GM18507 (cell line): Measurements from ENCODE around the gene PRKCA.

ENCODE experiments used
- DNase-seq: peaks from one replicate; pipeline ENCODE4 v3.0.0; 2011; ENCODE audit warnings: low read depth; ENCODE audit not compliant: insufficient read length; ENCODE audit errors: extremely low spot score
- FAIRE-seq: peaks from 2 replicates; lab custom pipeline; 2011; peaks lifted over from hg19 to GRCh38; lab: Jason Lieb, UNC

PRKCA gene

GRCh38 chr17:66751771-66752170, 449.4 kb downstream of the PRKCA start:
- FAIRE-seq (no peak), DNase-seq (no peak)

GRCh38 chr17:66752411-66752810, 450.0 kb downstream of the PRKCA start:
- FAIRE-seq (no peak), DNase-seq (no peak)

- DNase-seq: no peak
- no peak for FAIRE-seq
Measured at GRCh38 chr17:66753126-66753920, 450.9 kb downstream of the PRKCA start.

- DNase-seq: no peak
- FAIRE-seq: no peak
Measured at GRCh38 chr17:66755101-66755943, 452.9 kb downstream of the PRKCA start.

GRCh38 chr17:66755944-66756290, 453.5 kb downstream of the PRKCA start:
- DNase-seq (no peak), FAIRE-seq (no peak)

GRCh38 chr17:66760324-66760723, 457.9 kb downstream of the PRKCA start:
- no peak for DNase-seq

GRCh38 chr17:66762276-66762675, 459.9 kb downstream of the PRKCA start:
- FAIRE-seq (no peak), DNase-seq (no peak)

More at GRCh38 chr17:66760324-66760723, 457.9 kb downstream of the PRKCA start:
- FAIRE-seq: no peak

GRCh38 chr17:66763056-66763455, 460.6 kb downstream of the PRKCA start:
- DNase-seq: no peak
- FAIRE-seq: no peak

GRCh38 chr17:66764506-66764905, 462.1 kb downstream of the PRKCA start:
- no peak for FAIRE-seq
- no peak for DNase-seq

- FAIRE-seq (no peak), DNase-seq (no peak)
Measured at GRCh38 chr17:66767154-66767933, 464.9 kb downstream of the PRKCA start.

- DNase-seq (no peak), FAIRE-seq (no peak)
Measured at GRCh38 chr17:66769911-66770310, 467.5 kb downstream of the PRKCA start.

GRCh38 chr17:66772148-66772812, 469.9 kb downstream of the PRKCA start:
- DNase-seq (no peak), FAIRE-seq (no peak)

- FAIRE-seq (no peak), DNase-seq (no peak)
Measured at GRCh38 chr17:66775271-66775670, 472.9 kb downstream of the PRKCA start.

- DNase-seq (no peak), FAIRE-seq (no peak)
Measured at GRCh38 chr17:66775881-66776400, 473.5 kb downstream of the PRKCA start.

GRCh38 chr17:66776999-66777688, 474.7 kb downstream of the PRKCA start:
- FAIRE-seq: no peak

GRCh38 chr17:66777689-66778225, 475.3 kb downstream of the PRKCA start:
- FAIRE-seq: no peak
- DNase-seq: no peak

More at GRCh38 chr17:66776999-66777688, 474.7 kb downstream of the PRKCA start:
- DNase-seq: no peak

- DNase-seq (no peak), FAIRE-seq (no peak)
Measured at GRCh38 chr17:66778531-66779236, 476.3 kb downstream of the PRKCA start.

- no peak for DNase-seq
- no peak for FAIRE-seq
Measured at GRCh38 chr17:66779237-66779606, 476.8 kb downstream of the PRKCA start.
